Upper lobe of left lung (tissue), 4 donors: ENCODE results near the gene DOCK10.

Experiments used
- CTCF ChIP-seq, 6 experiments: fragments of 450-650 bp in 4 of 6; fragments of 200-600 bp in 2 of 6; sonication (generic) in 2 of 6; IDR thresholded peaks; one replicate each; pipeline ENCODE4 v1.5.1; 2016 to 2019; ENCODE audit warnings: antibody characterized with exemption in 6 of 6
- EP300 ChIP-seq, 4 donors: sonication (generic); formaldehyde crosslinking; IDR thresholded peaks; one replicate each; pipeline ENCODE4 v1.5.1; 2017; ENCODE audit warnings: antibody characterized with exemption in 4 of 4, control low read depth in 2 of 4
- POLR2AphosphoS5 ChIP-seq, 2 donors: sonication (generic); formaldehyde crosslinking; IDR thresholded peaks; one replicate each; pipeline ENCODE4 v1.5.1; 2017; ENCODE audit warnings: antibody characterized with exemption in 2 of 2

- TF ChIP-seq POLR2AphosphoS5 (IDR thresholded peaks at IDR 0.05) (no peak), EP300 (IDR thresholded peaks at IDR 0.05) (no peak), CTCF (IDR thresholded peaks at IDR 0.05) (no peak)
Measured at GRCh38 chr2:224954980-224955379, 87.3 kb downstream of the DOCK10 start.
